DOHH2 (cell line): ENCODE results near the gene APBA2.

ENCODE experiments used
- H3F3A ChIP-seq: fragments of 200-600 bp; sonication (generic), shearing (Covaris generic); 2 replicates; pipeline ENCODE4 v1.6.0; 2016; ENCODE audit warnings: antibody characterized with exemption, mild to moderate bottlenecking; ENCODE audit not compliant: control insufficient read depth, insufficient read depth
- H3K27ac ChIP-seq: fragments of 200-600 bp; sonication (generic); 2 replicates; pipeline ENCODE4 v1.5.1; 2014; ENCODE audit warnings: low read depth, mild to moderate bottlenecking, low read length, moderate library complexity
- H3K27me3 ChIP-seq: fragments of 200-600 bp; sonication (generic); 2 replicates; pipeline ENCODE4 v1.6.1; 2014; ENCODE audit warnings: mild to moderate bottlenecking, low read length, mixed read lengths; ENCODE audit not compliant: control insufficient read depth
- H3K36me3 ChIP-seq: fragments of 200-600 bp; sonication (generic); 2 replicates; pipeline ENCODE4 v1.6.1; 2014; ENCODE audit warnings: mild to moderate bottlenecking, low read length, moderate library complexity, mixed read lengths; ENCODE audit not compliant: control insufficient read depth
- H3K4me1 ChIP-seq: fragments of 200-600 bp; sonication (generic); 2 replicates; pipeline ENCODE4 v1.6.1; 2014; ENCODE audit warnings: mild to moderate bottlenecking, low read length, mixed read lengths; ENCODE audit not compliant: control insufficient read depth
- H3K4me2 ChIP-seq: fragments of 200-600 bp; sonication (generic); 2 replicates; pipeline ENCODE4 v1.6.0; 2014; ENCODE audit warnings: mild to moderate bottlenecking, low read length, moderate library complexity
- H3K4me3 ChIP-seq: fragments of 200-600 bp; sonication (generic); 2 replicates; pipeline ENCODE4 v1.5.1; 2014; ENCODE audit warnings: mild to moderate bottlenecking, low read length, mixed read lengths
- H3K79me2 ChIP-seq: fragments of 200-600 bp; sonication (generic); 2 replicates; pipeline ENCODE4 v1.6.1; 2014; ENCODE audit warnings: mild to moderate bottlenecking, low read length, mixed read lengths; ENCODE audit not compliant: control insufficient read depth
- H3K9me2 ChIP-seq: fragments of 200-600 bp; sonication (generic); replicated peaks from 2 replicates; pipeline ENCODE4 v1.6.1; 2014; ENCODE audit warnings: mild to moderate bottlenecking, low read length, mixed read lengths; ENCODE audit not compliant: control insufficient read depth
- H3K9me3 ChIP-seq: fragments of 200-600 bp; sonication (generic); 2 replicates; pipeline ENCODE4 v1.6.1; 2014; ENCODE audit warnings: antibody characterized with exemption, low read length, mixed read lengths; ENCODE audit not compliant: control insufficient read depth, insufficient read depth
- H4K20me1 ChIP-seq: fragments of 200-600 bp; sonication (generic); 2 replicates; pipeline ENCODE4 v1.6.0; 2014; ENCODE audit warnings: low read depth, mild to moderate bottlenecking, antibody characterized with exemption, low read length, moderate library complexity; ENCODE audit not compliant: control insufficient read depth, insufficient read depth
- EZH2phosphoT487 ChIP-seq: fragments of 200-600 bp; sonication (generic); IDR thresholded peaks from 2 replicates; pipeline ENCODE4 v1.6.1; 2017; ENCODE audit warnings: borderline replicate concordance, mild to moderate bottlenecking, antibody characterized with exemption, low read length, moderate library complexity, mixed read lengths
- TF ChIP-seq, protein P1 (sequence below): fragments of 200-600 bp; sonication (generic); IDR thresholded peaks from one replicate; pipeline ENCODE4 v1.5.1; 2014; ENCODE audit warnings: antibody characterized with exemption, mild to moderate bottlenecking, low read depth, low read length; ENCODE audit not compliant: poor library complexity, severe bottlenecking

The APBA2 gene

DNA sequence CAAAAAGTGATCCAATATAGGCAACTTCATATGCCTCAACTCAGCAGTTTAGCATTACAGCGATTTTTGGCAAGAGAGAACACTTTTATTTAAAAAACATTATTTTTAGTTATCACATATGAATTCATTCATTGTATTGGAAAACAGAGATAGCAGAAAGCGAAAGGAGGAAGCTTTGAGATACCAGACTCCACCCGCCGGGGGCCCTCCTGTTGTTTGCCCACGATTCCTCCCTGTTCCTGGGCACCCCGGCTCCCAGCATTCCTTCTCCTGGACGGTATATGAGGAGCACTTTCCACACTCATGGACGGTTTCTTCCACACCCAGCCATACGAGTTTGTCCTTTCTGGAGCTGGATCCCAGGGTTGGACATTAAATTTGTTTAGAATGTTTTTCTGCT is 18.2 kb downstream of the APBA2 start:
- Histone ChIP-seq H3K4me2 (no peak overlapping the region), H3K79me2 (no peaks in the 10 kb centered on the region), H4K20me1 (no peaks in the 10 kb centered on the region)

DNA sequence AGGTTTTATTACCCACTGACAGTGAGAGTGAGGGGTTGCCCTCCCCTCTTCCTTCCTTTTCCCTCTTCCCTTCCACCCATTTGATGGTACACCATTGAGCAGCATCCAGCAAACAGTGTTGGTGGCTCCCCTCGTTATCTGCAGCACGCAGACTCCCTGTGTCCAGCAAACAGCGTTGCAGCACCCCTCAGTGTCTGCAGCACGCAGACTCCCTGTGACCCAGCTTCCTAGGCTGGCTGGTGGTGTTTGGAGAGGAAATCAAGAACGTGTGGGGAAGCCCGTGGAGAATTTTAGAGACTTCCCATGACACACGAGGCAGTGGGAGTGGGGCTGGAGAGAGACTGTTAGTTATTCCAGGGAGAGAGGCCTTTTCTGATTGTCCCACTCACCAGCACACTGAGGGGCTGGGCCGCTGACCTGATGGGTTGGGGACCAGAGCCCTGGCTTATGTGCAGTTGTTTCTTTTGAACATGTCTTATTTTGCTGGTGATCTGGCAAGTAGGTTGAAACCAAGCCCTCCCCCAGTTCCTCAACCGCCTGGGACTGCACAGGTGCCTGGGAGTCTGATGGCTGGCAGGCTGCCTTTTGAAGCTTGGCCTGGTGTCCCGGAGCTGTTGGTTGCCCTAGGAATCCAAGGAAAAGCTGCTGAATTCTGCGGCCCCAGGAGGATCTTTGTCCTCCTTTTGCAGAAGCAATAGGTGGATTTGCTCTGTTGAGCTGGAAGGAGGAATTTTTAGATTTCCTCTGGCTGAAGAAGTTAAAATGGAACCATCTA is 19.0 kb downstream of the APBA2 start:
- H3K4me1 ChIP-seq = no peaks in the 10 kb centered on the region

More for the DNA sequence above, 18.2 kb downstream of the APBA2 start:
- Histone ChIP-seq H3K36me3 (no peaks in the 10 kb centered on the region), H3K4me3 (no peak overlapping the region), H3K4me1 (no peaks in the 10 kb centered on the region), H3K27ac (no peak overlapping the region), H3K27me3 (no peaks in the 10 kb centered on the region), H3K9me3 (no peaks in the 10 kb centered on the region), H3F3A (no peaks in the 10 kb centered on the region), H3K9me2 (no peaks in the 10 kb centered on the region)
- TF ChIP-seq, protein P1, sequence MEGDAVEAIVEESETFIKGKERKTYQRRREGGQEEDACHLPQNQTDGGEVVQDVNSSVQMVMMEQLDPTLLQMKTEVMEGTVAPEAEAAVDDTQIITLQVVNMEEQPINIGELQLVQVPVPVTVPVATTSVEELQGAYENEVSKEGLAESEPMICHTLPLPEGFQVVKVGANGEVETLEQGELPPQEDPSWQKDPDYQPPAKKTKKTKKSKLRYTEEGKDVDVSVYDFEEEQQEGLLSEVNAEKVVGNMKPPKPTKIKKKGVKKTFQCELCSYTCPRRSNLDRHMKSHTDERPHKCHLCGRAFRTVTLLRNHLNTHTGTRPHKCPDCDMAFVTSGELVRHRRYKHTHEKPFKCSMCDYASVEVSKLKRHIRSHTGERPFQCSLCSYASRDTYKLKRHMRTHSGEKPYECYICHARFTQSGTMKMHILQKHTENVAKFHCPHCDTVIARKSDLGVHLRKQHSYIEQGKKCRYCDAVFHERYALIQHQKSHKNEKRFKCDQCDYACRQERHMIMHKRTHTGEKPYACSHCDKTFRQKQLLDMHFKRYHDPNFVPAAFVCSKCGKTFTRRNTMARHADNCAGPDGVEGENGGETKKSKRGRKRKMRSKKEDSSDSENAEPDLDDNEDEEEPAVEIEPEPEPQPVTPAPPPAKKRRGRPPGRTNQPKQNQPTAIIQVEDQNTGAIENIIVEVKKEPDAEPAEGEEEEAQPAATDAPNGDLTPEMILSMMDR = no peak
- no peak for TF ChIP-seq EZH2phosphoT487

DNA sequence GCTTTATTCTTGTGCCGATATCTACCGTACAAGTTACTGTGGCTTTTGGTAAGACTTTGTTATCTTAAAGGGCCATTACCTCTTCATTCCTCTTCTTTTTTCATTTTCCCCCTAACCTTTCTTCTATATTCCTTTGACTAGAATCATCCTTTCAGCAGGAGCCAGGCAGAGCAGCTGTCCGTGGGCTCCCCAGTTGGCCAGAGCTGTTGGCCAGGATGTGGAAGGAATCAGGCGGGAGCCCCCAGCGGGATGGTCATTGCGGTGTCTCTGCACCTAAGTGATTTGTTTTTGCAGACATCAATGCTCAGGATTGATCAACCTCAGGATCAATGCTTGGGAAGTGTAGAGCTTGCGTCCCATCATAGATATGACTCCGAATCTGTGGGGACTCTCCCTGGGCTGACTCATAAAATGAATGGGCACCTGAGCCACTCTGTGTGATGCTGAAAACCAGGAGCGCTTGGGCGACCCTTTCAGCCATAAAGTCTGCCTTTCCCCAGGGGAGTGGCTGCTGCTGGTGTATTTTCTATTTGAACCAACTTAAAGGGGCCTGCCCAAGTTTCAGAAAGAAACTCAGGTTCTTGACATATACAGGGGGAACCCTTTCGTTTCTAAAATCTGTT is 21.7 kb downstream of the APBA2 start:
- no peak overlapping the region for H3K27ac ChIP-seq
- H3K9me2 ChIP-seq = no peaks in the 10 kb centered on the region
- no peak overlapping the region for H3K4me2 ChIP-seq
- H3K4me1 ChIP-seq = no peaks in the 10 kb centered on the region
- no peaks in the 10 kb centered on the region for H3F3A ChIP-seq
- H4K20me1 ChIP-seq = no peaks in the 10 kb centered on the region
- H3K9me3 ChIP-seq = no peaks in the 10 kb centered on the region
- no peak overlapping the region for H3K4me3 ChIP-seq
- H3K27me3 ChIP-seq = no peaks in the 10 kb centered on the region
- no peaks in the 10 kb centered on the region for H3K79me2 ChIP-seq
- no peaks in the 10 kb centered on the region for H3K36me3 ChIP-seq
- TF ChIP-seq, protein P1 = no peak
- TF ChIP-seq EZH2phosphoT487 = no peak

More for the DNA sequence above, 19.0 kb downstream of the APBA2 start:
- no peaks in the 10 kb centered on the region for H4K20me1 ChIP-seq
- TF ChIP-seq, protein P1 = no peak
- no peak for TF ChIP-seq EZH2phosphoT487
- no peaks in the 10 kb centered on the region for H3K27me3 ChIP-seq
- no peaks in the 10 kb centered on the region for H3K79me2 ChIP-seq
- no peaks in the 10 kb centered on the region for H3F3A ChIP-seq
- H3K36me3 ChIP-seq = no peaks in the 10 kb centered on the region
- no peak overlapping the region for H3K4me3 ChIP-seq
- no peak overlapping the region for H3K4me2 ChIP-seq
- no peak overlapping the region for H3K27ac ChIP-seq
- no peaks in the 10 kb centered on the region for H3K9me2 ChIP-seq
- no peaks in the 10 kb centered on the region for H3K9me3 ChIP-seq
